H1 (cell line): ENCODE data around the gene MBD3. TPM values are rescaled to one million over a fixed set of nuclear protein-coding genes. Genes with fewer than 3 reads are reported as not detected.

Experiments
- FOSL1 ChIP-seq: IDR thresholded peaks from 2 replicates; pipeline ENCODE4 v1.6.1; 2011; ENCODE audit warnings: mild to moderate bottlenecking, low read depth, low read length, moderate library complexity; ENCODE audit not compliant: insufficient read depth
- GABPA ChIP-seq: IDR thresholded peaks from 2 replicates; pipeline ENCODE4 v1.6.1; 2011; ENCODE audit warnings: mild to moderate bottlenecking, low read length, moderate library complexity, borderline replicate concordance; ENCODE audit not compliant: insufficient read depth
- JUN ChIP-seq: IDR thresholded peaks from 2 replicates; pipeline ENCODE4 v1.6.1; 2011; ENCODE audit warnings: low read depth, mild to moderate bottlenecking, improper control_type of control experiment, low read length
- KDM4A ChIP-seq: IDR thresholded peaks from one replicate; pipeline ENCODE4 v1.7.1; 2012; ENCODE audit warnings: low read depth, mild to moderate bottlenecking, moderate library complexity, low read length, inconsistent platforms; ENCODE audit not compliant: severe bottlenecking
- NANOG ChIP-seq: IDR thresholded peaks from 2 replicates; pipeline ENCODE4 v1.6.1; 2011; ENCODE audit warnings: low read length, low read depth, mild to moderate bottlenecking, inconsistent platforms; ENCODE audit not compliant: insufficient read depth, poor library complexity, severe bottlenecking
- POLR2AphosphoS5 ChIP-seq: IDR thresholded peaks from 2 replicates; pipeline ENCODE4 v1.6.1; 2011; ENCODE audit warnings: low read depth, low read length
- SRF ChIP-seq: IDR thresholded peaks from 2 replicates; pipeline ENCODE4 v1.6.1; 2011; ENCODE audit warnings: mild to moderate bottlenecking, low read depth, low read length, moderate library complexity
- SUZ12 ChIP-seq: fragments of 200-600 bp; sonication (generic); IDR thresholded peaks from 2 replicates; pipeline ENCODE4 v1.6.1; 2012; ENCODE audit warnings: mild to moderate bottlenecking, inconsistent platforms, low read length, moderate library complexity, mixed read lengths
- TAF7 ChIP-seq: optimal IDR thresholded peaks from 2 replicates; pipeline ENCODE3; 2011; ENCODE audit warnings: low read depth, mild to moderate bottlenecking, inconsistent platforms, low read length, moderate library complexity, borderline replicate concordance
- TCF12 ChIP-seq: IDR thresholded peaks from 2 replicates; pipeline ENCODE4 v1.6.1; 2011; ENCODE audit warnings: low read depth, mild to moderate bottlenecking, low read length
- polyA plus RNA-seq, 7 experiments: library from polyadenylated mRNA; depleted of rRNA in 3 of 7; stranded (reverse) in 5 of 7; unstranded in 2 of 7; fragments of >200 nt in 5 of 7; fragments of 200-250 nt in 2 of 7; gene quantifications; 1 replicate in 5 of 7; 2 replicates in 1 of 7; 4 replicates in 1 of 7; pipeline versions ENCODE4 v1.2.1 to v1.2.3, GENCODE V29; 2011 to 2013; ENCODE audit warnings: missing spikeins in 2 of 7, mixed read lengths in 2 of 7
- total RNA-seq: library from RNA; stranded (reverse); fragmentation: NEBNext Ultra II Directional; extraction: Animal tissue kit (Norgen Biotek cat#: 25700); gene quantifications from 2 replicates; pipeline ENCODE4 v1.2.1, GENCODE V29; 2021
- TF ChIP-seq, protein P1 (sequence below): fragments of 300-600 bp; sonication (generic); IDR thresholded peaks from 2 replicates; pipeline ENCODE4 v1.7.1; 2012; ENCODE audit warnings: low read length, moderate library complexity, mild to moderate bottlenecking, inconsistent platforms; ENCODE audit not compliant: insufficient replicate concordance

The MBD3 gene
- total and polyA plus RNA-seq, 2 of the 8 experiments (the other 6 are each of a cell fraction or from before 2014, with no cell fraction given), result 88.2 to 110 TPM

- TF ChIP-seq, protein P1, sequence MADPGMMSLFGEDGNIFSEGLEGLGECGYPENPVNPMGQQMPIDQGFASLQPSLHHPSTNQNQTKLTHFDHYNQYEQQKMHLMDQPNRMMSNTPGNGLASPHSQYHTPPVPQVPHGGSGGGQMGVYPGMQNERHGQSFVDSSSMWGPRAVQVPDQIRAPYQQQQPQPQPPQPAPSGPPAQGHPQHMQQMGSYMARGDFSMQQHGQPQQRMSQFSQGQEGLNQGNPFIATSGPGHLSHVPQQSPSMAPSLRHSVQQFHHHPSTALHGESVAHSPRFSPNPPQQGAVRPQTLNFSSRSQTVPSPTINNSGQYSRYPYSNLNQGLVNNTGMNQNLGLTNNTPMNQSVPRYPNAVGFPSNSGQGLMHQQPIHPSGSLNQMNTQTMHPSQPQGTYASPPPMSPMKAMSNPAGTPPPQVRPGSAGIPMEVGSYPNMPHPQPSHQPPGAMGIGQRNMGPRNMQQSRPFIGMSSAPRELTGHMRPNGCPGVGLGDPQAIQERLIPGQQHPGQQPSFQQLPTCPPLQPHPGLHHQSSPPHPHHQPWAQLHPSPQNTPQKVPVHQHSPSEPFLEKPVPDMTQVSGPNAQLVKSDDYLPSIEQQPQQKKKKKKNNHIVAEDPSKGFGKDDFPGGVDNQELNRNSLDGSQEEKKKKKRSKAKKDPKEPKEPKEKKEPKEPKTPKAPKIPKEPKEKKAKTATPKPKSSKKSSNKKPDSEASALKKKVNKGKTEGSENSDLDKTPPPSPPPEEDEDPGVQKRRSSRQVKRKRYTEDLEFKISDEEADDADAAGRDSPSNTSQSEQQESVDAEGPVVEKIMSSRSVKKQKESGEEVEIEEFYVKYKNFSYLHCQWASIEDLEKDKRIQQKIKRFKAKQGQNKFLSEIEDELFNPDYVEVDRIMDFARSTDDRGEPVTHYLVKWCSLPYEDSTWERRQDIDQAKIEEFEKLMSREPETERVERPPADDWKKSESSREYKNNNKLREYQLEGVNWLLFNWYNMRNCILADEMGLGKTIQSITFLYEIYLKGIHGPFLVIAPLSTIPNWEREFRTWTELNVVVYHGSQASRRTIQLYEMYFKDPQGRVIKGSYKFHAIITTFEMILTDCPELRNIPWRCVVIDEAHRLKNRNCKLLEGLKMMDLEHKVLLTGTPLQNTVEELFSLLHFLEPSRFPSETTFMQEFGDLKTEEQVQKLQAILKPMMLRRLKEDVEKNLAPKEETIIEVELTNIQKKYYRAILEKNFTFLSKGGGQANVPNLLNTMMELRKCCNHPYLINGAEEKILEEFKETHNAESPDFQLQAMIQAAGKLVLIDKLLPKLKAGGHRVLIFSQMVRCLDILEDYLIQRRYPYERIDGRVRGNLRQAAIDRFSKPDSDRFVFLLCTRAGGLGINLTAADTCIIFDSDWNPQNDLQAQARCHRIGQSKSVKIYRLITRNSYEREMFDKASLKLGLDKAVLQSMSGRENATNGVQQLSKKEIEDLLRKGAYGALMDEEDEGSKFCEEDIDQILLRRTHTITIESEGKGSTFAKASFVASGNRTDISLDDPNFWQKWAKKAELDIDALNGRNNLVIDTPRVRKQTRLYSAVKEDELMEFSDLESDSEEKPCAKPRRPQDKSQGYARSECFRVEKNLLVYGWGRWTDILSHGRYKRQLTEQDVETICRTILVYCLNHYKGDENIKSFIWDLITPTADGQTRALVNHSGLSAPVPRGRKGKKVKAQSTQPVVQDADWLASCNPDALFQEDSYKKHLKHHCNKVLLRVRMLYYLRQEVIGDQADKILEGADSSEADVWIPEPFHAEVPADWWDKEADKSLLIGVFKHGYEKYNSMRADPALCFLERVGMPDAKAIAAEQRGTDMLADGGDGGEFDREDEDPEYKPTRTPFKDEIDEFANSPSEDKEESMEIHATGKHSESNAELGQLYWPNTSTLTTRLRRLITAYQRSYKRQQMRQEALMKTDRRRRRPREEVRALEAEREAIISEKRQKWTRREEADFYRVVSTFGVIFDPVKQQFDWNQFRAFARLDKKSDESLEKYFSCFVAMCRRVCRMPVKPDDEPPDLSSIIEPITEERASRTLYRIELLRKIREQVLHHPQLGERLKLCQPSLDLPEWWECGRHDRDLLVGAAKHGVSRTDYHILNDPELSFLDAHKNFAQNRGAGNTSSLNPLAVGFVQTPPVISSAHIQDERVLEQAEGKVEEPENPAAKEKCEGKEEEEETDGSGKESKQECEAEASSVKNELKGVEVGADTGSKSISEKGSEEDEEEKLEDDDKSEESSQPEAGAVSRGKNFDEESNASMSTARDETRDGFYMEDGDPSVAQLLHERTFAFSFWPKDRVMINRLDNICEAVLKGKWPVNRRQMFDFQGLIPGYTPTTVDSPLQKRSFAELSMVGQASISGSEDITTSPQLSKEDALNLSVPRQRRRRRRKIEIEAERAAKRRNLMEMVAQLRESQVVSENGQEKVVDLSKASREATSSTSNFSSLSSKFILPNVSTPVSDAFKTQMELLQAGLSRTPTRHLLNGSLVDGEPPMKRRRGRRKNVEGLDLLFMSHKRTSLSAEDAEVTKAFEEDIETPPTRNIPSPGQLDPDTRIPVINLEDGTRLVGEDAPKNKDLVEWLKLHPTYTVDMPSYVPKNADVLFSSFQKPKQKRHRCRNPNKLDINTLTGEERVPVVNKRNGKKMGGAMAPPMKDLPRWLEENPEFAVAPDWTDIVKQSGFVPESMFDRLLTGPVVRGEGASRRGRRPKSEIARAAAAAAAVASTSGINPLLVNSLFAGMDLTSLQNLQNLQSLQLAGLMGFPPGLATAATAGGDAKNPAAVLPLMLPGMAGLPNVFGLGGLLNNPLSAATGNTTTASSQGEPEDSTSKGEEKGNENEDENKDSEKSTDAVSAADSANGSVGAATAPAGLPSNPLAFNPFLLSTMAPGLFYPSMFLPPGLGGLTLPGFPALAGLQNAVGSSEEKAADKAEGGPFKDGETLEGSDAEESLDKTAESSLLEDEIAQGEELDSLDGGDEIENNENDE, result no peak
- TF ChIP-seq SRF, result no peak
- TF ChIP-seq POLR2AphosphoS5, result no peak
- no peak for TF ChIP-seq NANOG
- no peak for TF ChIP-seq KDM4A
- TF ChIP-seq SUZ12, result no peak
- TF ChIP-seq GABPA, result no peak
- TF ChIP-seq FOSL1, result no peak
- TF ChIP-seq JUN, result no peak
- no peak for TF ChIP-seq TAF7
- no peak for TF ChIP-seq TCF12
These were observed 6.3 kb upstream of the MBD3 start (continued) for GRCh38 chr19:1598777-1599459.
